ENCODE measurements around the gene STX1A. TPM values are rescaled to one million over a fixed set of nuclear protein-coding genes. Genes with fewer than 3 reads are reported as not detected.
A peak's percentile ranks its signal among the peaks of the same experiment; 100 is the strongest.

STX1A gene
- total RNA-seq, 4 donors from 2014 or later: 3.6 to 10.4 (median 4.8) TPM

DNA sequence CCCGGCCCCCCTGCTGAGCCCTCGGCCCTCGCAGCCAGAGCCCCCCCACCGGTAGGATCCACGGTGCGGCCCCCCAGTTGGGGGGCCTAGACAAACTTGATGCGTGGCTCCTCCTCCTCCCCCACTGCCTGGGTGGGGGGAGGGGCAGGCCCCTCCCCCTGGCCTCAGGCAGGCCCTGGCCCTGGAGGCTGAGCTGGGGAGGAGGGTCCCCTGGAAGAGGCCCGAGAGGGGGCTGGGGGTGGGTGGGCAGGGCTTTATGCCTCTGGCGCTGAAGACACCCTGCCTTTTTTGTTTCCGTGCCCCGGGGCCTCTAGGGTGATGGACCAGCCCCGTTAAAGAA, 48.2 kb downstream of the STX1A start:
- TF ChIP-seq, protein P1, sequence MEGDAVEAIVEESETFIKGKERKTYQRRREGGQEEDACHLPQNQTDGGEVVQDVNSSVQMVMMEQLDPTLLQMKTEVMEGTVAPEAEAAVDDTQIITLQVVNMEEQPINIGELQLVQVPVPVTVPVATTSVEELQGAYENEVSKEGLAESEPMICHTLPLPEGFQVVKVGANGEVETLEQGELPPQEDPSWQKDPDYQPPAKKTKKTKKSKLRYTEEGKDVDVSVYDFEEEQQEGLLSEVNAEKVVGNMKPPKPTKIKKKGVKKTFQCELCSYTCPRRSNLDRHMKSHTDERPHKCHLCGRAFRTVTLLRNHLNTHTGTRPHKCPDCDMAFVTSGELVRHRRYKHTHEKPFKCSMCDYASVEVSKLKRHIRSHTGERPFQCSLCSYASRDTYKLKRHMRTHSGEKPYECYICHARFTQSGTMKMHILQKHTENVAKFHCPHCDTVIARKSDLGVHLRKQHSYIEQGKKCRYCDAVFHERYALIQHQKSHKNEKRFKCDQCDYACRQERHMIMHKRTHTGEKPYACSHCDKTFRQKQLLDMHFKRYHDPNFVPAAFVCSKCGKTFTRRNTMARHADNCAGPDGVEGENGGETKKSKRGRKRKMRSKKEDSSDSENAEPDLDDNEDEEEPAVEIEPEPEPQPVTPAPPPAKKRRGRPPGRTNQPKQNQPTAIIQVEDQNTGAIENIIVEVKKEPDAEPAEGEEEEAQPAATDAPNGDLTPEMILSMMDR (IDR thresholded peaks at IDR 0.05): no peak
- DNase-seq (ENCODE audit: low spot score): no peak

DNA sequence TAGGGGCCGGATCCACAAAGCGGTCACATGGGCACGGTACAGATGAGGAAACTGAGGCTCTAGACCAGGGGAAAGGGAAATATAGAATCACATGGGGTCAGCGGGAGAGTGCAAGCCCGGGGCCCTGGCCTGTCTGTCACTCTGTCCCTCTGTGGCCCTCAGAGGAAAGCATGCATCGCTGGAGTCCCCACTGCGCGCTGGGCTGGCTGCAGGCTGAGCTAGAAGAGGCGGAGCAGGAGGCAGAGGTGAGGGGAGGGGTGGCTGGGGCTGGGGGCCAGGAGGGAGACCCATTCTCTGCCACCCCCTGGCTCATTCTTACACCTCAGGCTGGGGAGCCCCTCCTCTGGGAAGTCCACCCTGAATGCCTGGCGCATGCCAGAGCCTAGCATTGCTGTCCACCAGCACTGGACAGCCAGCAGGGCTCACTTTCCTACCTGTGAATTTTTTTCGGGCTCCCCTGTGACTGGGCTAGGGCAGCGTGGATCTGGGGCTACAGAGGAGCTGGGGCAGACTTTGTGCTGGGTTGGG, 49.5 kb downstream of the STX1A start:
- DNase-seq (ENCODE audit: low spot score) (no peak), ATAC-seq (ENCODE audit: low FRiP score) (no peak)
- TF ChIP-seq, protein P1 (IDR thresholded peaks at IDR 0.05): no peak

More for the DNA sequence above, 48.2 kb downstream of the STX1A start:
- no peak for ATAC-seq (ENCODE audit: low FRiP score)

DNA sequence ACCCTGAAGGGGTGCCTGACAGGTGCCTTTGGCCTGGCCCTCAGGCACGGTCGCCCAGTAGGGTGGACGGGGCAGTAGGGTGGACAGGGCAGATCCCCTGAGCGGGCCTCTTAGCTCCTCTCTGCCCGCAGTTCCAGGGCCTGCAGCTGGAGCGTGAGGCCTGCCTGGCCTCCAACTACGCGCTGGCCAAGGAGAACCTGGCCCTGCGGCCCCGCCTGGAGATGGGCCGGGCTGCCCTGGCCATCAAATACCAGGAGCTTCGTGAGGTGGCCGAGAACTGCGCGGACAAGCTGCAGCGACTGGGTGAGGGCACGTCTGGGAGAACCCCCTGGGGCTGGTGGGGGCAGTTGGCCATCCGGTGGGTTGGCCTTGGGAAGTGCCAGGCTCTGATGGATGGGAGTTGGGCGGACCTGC, 50.2 kb downstream of the STX1A start:
- TF ChIP-seq, protein P1 (IDR thresholded peaks at IDR 0.05): no peak

DNA sequence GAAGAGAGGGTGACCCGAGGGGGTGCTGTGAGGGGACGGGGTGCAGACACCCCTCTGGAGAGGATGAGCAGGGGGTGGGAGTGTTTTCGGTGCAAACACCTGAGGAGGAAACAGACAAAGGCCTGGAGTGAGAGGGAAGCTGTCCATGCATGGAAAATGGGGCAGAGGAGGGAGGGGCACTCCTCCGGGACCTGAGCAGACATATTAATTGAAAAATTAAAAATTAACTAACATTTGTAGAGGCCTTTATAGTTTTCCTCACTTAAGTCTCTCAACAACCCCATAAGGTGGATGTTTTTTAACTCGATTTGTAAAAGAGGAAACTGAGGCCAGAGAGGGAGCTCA, 50.6 kb downstream of the STX1A start:
- TF ChIP-seq, protein P1 (IDR thresholded peaks at IDR 0.05): no peak
- no peak for ATAC-seq (ENCODE audit: low FRiP score)
- no peak for DNase-seq (ENCODE audit: low spot score)

More for the DNA sequence above, 50.2 kb downstream of the STX1A start:
- no peak for DNase-seq (ENCODE audit: low spot score)
- no peak for ATAC-seq (ENCODE audit: low FRiP score)

DNA sequence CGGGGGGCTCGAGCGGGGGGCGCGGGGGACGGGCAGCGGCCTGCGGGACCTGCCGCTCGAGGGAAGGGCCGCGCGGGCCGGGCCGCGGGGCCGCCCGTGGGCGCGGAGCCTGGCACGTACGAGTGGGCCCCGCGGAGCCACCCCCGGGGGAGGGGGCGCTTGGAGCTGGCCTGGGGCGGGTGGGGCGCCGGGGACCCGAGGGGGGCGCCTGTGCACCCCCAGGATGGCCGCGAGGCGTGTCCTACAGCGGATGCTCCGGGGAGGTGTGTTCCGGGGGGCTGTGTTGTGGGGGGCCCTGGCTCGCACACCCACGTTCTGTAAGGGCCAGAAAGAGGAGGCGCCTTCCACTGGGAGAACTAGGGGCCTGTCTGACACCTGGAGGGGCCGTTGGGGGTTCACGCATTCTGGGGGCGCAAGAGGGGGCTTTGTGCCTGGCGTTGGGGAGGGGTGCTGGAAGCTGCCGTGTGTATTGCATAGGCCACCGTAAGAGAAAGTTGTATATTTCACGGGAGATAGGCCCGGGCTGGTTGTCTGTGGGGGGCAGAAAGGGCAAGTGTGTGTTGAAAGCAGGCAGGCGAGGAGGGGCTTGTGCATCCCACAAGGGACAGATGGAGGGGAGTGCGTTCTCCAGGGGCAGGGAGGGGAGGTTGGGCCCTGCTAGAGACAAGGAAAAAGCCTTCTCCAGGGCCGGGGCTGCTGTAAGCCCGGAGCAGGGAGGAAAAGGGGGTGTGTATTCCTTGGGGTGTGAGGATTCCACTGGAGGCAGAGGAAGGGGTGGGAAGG, 51.2 kb downstream of the STX1A start:
- DNase-seq (ENCODE audit: low spot score) (no peak), ATAC-seq (ENCODE audit: low FRiP score) (no peak)
- TF ChIP-seq, protein P1 (IDR thresholded peaks at IDR 0.05): no peak

DNA sequence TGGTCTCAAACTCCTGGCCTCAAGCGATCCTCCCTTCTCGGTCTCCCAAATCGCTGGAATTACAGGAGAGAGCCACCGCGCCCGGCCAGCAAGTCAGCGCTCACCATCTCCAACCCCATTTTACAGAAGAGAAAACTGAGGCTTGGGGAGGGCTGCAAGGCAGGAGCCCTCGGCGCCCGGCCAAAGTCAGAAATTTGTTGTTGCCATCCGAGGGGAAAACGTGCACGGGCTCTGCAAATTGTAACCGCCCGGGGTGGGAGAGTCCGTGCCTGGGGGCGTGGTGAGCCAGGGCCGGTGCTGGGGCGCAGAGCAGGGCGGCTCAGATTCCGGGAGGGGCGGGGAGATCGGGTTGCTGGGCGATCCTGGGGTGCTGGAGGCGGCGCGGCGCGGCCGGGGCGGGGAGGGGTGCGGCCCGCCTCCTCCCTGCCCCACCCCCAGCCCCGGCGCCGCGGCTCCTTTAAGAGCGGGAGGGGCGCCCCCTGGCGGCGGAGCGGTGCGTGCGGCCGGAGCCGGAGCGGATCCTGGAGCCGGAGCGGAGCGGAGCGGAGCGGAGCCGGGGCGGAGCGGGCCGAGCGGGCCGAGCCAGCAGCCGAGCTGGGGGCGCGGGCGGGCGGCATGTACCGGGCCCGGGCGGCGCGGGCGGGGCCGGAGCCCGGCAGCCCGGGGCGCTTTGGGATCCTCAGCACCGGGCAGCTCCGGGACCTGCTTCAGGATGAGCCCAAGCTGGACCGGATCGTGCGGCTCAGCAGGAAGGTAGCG, 51.9 kb downstream of the STX1A start, which contains the start of gene VPS37D:
Gene VPS37D, plus strand, starts transcription at position 488 of the 759 bp plus-strand sequence. Its CDS starts 128 bp downstream, at position 616.
- TF ChIP-seq, protein P1 (IDR thresholded peaks at IDR 0.05): peak in 2 of 3 donors; percentile 72 to 76
- ATAC-seq (ENCODE audit: low FRiP score) (peak; percentile 95), DNase-seq (ENCODE audit: low spot score) (peak; percentile 86)

All from omental fat pad (tissue), 4 donors.